AG08396 (cell line): Measurements from ENCODE around the gene ATG13.
"Not testable (repeated sequence)": the region's sequence is repeated elsewhere in the genome, so short reads cannot be mapped to it uniquely, and the experiment has no call there.

Experiments used
- DNase-seq: peaks from one replicate; pipeline ENCODE4 v3.0.0; 2012; ENCODE audit warnings: low spot score, mixed read lengths

Gene ATG13

GRCh38 chr11:46617134-46617971 lies at the start of gene ATG13, which contains the start of gene HARBI1:
TSS of gene ATG13 (plus strand) at chr11:46617553. CDS start at chr11:46644292, 26,739 bp downstream.
TSS of gene HARBI1 (minus strand) at chr11:46617227. CDS start at chr11:46616237, 990 bp downstream.
- peak; percentile 94 for DNase-seq

GRCh38 chr11:46570790-46571398 lies 46.5 kb upstream of the ATG13 start:
- no peak for DNase-seq

DNA sequence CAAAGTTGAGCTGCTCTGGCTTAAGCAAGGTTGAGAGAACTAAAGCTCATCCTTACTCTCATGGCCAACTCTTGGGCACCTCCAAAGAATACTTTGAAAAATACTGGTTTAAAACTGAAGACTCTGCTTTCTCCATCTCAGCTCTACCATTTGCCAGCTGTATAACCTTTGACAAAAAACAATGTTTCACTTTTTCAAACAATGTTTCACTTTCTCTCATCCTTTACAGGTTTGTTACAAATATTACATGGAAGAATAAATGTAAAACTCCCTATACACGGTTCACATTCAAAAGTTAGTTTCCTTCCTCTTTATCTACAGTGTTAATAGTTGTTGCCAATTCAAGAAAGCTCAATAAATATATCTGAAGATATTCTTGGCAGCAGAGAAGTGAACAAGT lies 42.7 kb upstream of the ATG13 start:
- DNase-seq = no peak

- no peak for DNase-seq
These were observed 40.3 kb upstream of the ATG13 start for GRCh38 chr11:46577058-46577457.

- no peak for DNase-seq
These were observed 34.8 kb upstream of the ATG13 start for GRCh38 chr11:46582588-46582987.

- DNase-seq = not testable (repeated sequence)
These were observed 33.8 kb upstream of the ATG13 start for GRCh38 chr11:46583513-46583912.

DNA sequence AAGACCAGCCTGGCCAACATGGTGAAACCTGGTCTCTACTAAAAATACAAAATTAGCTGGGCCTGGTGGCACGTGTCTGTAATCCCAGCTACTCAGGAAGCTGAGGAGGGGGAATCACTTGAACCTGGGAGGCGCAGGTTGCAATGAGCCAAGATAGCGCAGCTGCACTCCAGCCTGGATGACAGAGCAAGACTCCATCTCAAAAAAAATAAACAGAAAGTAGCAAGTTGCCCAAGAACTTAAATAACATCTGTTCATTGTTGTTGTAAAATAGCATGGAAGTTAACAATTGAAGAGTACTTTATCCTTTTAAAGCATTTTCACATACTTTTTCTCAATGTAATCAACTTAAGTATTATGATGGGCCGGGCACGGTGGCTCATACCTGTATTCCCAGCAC lies 29.2 kb upstream of the ATG13 start:
- DNase-seq = no peak

DNA sequence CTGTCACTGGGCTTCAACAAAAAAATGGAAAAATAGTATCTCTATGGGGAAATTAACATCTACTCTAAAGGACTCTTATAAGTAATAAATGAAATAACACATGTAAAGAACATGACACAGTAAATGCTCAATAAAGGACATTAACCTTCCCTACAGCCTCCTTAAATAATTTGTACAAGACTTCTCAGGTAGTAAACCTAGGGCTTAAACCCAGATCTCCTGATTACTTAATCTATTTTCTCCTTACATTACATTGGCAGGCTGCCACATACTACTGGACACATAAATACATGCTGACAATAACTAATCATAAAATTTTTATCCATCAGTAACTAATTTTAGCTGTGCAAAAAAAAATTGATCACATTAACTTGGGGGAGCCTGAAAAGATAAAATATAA lies 28.4 kb upstream of the ATG13 start:
- DNase-seq = no peak

DNA sequence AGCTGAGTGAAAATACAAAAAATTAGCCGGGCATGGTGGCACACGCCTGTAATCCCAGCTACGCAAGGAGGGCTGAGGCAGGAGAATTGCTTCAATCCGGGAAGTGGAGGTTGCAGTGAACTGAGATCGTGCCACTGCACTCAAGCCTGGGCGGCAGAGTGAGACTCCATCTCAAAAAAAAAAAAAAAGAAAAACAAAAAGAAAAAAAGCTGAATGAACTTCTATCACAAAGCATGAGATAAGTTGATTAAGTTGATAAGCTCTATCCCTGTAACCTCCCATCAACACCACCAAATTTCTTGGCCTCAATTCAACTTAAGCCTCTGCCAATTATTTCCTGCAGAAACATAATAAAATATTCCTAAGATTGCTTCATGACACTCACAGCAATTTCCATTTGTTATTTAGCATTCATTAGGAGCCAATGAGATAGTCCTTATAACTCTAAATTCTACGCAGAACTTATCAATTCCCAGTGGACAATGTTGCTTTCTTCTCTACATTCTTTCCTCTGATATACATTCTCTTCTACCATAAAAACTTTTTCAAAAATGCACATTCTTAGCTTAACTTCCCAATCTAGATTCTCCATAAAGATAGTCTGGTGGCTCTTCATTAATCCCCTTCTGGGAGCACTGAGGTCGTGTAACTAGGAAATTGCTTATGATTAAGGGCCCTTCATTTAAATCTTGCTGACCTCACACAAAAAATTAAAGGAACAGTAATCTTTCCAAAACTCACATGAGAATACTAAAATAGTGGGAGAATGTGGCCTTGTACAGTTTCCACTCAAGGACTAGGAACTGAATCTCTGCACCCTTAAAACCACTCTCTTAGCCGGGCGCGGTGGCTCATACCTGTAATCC lies 26.4 kb upstream of the ATG13 start:
- DNase-seq = no peak

GRCh38 chr11:46593550-46594373 lies 23.6 kb upstream of the ATG13 start, which contains the start of gene AMBRA1:
TSS of gene AMBRA1 (minus strand) at chr11:46594023. CDS start at chr11:46548380, 45,643 bp downstream.
- peak; percentile 88 for DNase-seq

DNA sequence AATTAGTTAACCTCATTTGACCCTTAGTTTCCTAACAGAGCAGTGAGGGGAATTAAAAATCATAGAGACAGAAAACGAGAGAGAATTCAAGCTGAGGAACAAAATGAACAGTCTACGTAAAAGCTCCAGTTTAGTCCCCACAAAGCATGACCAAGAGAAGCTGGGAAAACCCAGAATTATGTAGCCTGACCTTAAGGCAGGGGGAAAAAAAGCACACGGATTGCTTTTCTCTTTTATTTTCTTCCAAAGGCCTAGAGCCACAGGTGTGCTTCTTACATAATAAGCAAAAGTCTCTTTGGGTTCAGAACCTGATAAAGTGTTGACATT lies 23.0 kb upstream of the ATG13 start:
- DNase-seq = no peak

GRCh38 chr11:46594785-46595184 lies 22.6 kb upstream of the ATG13 start:
- DNase-seq = no peak

GRCh38 chr11:46597155-46597554 lies 20.2 kb upstream of the ATG13 start:
- no peak for DNase-seq

- no peak for DNase-seq
These were observed 19.6 kb upstream of the ATG13 start for GRCh38 chr11:46597609-46598219.

GRCh38 chr11:46599340-46600193 lies 17.8 kb upstream of the ATG13 start:
- DNase-seq = no peak

DNA sequence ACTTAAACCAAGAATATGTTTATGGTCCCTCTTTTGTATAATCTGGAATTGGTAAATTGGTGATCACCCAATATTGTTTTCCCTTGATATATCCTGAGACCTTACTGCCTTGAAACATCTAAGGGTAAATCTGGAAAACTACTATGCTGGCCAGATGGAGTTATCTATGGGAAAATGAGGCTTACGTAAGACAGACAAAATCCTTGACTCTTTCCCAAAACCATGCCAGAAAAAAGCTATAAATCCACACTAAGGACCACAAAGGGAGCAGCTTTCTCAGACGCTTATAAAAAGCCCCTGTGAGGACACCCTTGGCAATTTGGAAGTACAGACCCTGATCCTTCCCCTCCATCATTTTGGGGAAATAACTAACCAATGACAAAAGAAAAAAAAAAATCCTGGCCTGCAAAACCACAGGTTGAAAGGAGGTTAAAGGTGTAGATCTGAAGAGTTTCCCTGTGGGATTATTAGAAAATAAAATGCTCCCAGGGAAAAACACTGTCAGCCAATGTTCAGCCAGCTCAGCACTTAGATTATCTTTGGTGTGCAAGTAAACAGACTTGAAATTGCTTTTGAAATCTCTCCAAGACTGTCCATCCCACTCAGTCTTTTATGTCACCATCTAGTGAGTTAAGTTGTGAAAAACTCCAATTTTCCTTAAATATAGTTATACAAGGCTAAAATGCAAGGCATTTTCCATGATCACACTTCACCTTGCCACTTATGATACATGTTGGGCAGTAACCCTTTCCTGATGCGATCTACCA lies 17.0 kb upstream of the ATG13 start:
- no peak for DNase-seq

DNA sequence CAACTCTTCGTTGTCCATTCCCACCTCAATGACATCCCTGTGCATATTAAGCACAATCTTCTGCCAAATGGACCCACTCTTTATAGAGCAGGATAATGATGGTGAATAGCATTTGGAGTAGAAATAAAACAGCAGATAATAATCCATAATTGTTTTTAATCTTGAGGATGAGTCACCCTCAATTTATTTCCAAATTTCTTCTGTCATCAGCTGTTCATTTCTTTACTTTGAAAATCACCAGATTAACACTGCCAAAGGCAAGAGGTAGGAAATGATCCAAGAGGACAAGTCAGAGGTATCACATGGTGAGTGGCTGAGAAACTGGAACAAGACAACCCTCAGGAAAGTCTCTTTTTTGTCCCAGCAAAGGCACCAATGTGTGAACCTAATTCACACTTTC lies 16.2 kb upstream of the ATG13 start:
- DNase-seq = no peak

DNA sequence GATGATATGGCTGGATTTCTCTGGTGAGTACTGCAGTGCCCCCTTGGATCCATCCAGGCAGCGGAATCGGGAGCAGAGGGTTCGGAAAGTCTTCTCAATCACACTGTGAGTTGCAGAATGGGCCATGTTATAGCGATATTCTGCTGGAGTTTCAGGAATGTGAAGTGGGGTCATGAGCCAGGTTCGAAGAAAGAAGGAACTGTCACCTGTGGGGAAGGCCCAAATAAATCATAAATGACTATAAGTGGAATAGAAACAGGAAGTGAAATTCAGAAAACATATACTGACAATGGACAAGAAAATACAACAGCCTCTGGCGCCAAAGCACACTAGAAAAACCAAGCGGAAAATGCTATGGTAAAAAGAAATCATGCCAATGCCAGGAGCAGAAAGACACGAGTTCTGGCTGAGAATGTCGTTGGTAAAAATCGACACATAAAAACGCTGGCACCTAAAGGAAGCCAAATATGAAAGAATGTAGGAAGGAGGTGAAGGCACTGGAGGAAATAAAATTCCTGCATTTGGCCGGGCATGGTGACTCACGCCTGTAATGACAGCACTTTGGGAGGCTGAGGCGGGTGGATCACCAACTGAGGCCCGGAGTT lies 13.5 kb upstream of the ATG13 start:
- no peak for DNase-seq

DNA sequence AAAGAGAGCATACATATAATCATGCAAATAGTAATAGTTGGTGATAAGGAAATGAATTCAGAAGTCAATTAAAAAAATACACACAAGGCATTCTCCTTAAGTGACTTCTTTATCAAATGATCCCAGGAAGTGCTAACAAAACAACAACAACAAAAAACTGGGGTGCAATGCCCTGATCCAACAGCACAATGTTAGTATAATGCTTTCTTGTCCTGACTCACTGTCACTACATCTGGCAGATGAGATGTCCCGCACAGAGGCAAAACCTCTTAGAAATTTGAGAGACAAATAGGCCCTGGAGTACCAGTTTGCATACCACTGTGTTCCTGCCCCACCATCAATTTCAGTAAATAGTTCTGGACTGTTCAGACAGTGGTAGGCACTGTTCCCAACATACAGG lies 12.6 kb upstream of the ATG13 start:
- DNase-seq = no peak
